Smooth muscle cell (in vitro differentiated cells): ENCODE measurements around the gene PGM1. TPM values are rescaled to one million over a fixed set of nuclear protein-coding genes. Genes with fewer than 3 reads are reported as not detected.

ENCODE experiments used
- DNase-seq: peaks from one replicate; lab custom pipeline; 2025; ENCODE audit not compliant: unreplicated experiment; lab: John Stamatoyannopoulos, UW
- H2AFZ ChIP-seq: fragments of 200-600 bp; sonication (generic); 2 replicates; pipeline ENCODE4 v1.6.0; 2016; ENCODE audit warnings: antibody characterized with exemption, low read depth, mild to moderate bottlenecking
- H3F3A ChIP-seq: fragments of 200-600 bp; sonication (generic); 2 replicates; pipeline ENCODE4 v1.6.0; 2017; ENCODE audit warnings: antibody characterized with exemption, low read depth
- H3K27ac ChIP-seq: fragments of 200-600 bp; sonication (generic); 2 replicates; pipeline ENCODE4 v1.5.1; 2016; ENCODE audit warnings: low read depth, mild to moderate bottlenecking
- H3K27me3 ChIP-seq: fragments of 200-600 bp; sonication (generic); 2 replicates; pipeline ENCODE4 v1.6.1; 2016; ENCODE audit warnings: low read depth, mild to moderate bottlenecking
- H3K36me3 ChIP-seq: fragments of 200-600 bp; sonication (generic); 2 replicates; pipeline ENCODE4 v1.5.1; 2016; ENCODE audit warnings: low read depth
- H3K4me1 ChIP-seq: fragments of 200-600 bp; sonication (generic); 2 replicates; pipeline ENCODE4 v1.5.1; 2016; ENCODE audit warnings: low read depth
- H3K4me2 ChIP-seq: fragments of 200-600 bp; sonication (generic); 2 replicates; pipeline ENCODE4 v1.6.0; 2016; ENCODE audit warnings: mild to moderate bottlenecking
- H3K4me3 ChIP-seq: fragments of 200-600 bp; sonication (generic); 2 replicates; pipeline ENCODE4 v1.5.1; 2016; ENCODE audit warnings: mild to moderate bottlenecking
- H3K79me2 ChIP-seq: fragments of 200-600 bp; sonication (generic); 2 replicates; pipeline ENCODE4 v1.6.0; 2016; ENCODE audit warnings: low read depth, mild to moderate bottlenecking
- H3K9ac ChIP-seq: fragments of 200-600 bp; sonication (generic); 2 replicates; pipeline ENCODE4 v1.6.0; 2016; ENCODE audit warnings: low read depth
- H3K9me3 ChIP-seq: fragments of 200-600 bp; sonication (generic); replicated peaks from 2 replicates; pipeline ENCODE4 v1.5.1; 2016; ENCODE audit warnings: low read depth
- H4K20me1 ChIP-seq: fragments of 200-600 bp; sonication (generic); 2 replicates; pipeline ENCODE4 v1.6.0; 2016; ENCODE audit warnings: low read depth
- CTCF ChIP-seq: fragments of 200-600 bp; sonication (generic); IDR thresholded peaks from 2 replicates; pipeline ENCODE4 v1.5.1; 2017; ENCODE audit warnings: borderline replicate concordance, mild to moderate bottlenecking, antibody characterized with exemption; ENCODE audit not compliant: insufficient read depth, poor library complexity, severe bottlenecking
- WGBS: methylation state at CpG from one replicate; pipeline ENCODE4 v1.1.7; 2016; ENCODE audit warnings: low lambda C conversion rate; 5-methylcytosine and 5-hydroxymethylcytosine counted together
- polyA plus RNA-seq: library from polyadenylated mRNA; unstranded; fragments of >200 nt; fragmentation: Nextera tagmentation; extraction: Ambion mirVana; gene quantifications from 2 replicates; pipeline ENCODE4 v1.2.1, GENCODE V29; 2016
- total RNA-seq: library from RNA; depleted of rRNA; stranded (reverse); fragments of >200 nt; gene quantifications from 2 replicates; pipeline ENCODE4 v1.2.3, GENCODE V29; 2014

Gene PGM1
- total and polyA plus RNA-seq, 2 experiments from 2014 or later = 72.7 to 87.6 TPM

DNA sequence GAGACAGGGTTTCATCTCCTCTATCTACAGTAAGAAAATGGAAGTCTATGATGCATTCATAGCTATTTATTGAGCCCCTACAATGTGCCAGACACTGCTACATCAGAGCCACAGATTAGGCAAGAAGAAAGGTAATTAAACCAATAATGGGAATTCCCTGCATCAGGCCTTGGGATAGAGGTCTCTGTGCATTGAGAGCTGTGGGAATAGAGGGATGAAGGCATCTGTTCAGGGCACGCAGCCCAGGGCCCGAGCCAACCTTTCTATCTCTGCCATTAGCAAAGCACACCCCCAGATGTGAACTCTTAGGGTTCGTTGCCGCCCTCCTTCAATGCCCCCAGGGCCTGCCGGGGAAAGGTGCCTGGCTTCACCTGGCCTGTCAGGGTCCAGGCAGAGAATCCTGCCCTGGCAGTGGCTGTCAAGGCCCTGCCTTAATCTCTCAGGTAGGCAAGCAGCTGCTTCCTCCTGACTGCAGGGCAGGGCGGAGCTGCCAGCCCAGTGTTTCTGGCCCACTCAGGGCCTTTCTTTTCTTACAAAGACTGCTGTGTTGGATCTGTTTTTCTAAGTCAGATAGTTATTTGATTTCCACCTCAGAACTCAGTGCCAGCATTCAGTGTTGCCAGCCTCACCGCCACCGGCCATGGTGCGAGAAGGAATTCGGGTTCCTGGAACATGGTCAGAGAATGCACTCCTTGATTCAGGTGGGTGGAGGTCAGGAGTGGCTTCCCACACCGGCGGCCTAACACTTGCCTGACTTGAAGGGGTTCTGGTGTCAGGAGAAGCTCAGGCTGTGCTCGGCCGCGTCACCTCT is 76.1 kb downstream of the PGM1 start:
- Histone ChIP-seq H3K9me3 (no peaks in the 10 kb centered on the region), H3K4me1 (no peaks in the 10 kb centered on the region), H3K4me2 (no peak overlapping the region), H3K27ac (no peak overlapping the region), H3K4me3 (no peak overlapping the region), H3F3A (no peaks in the 10 kb centered on the region), H3K79me2 (no peaks in the 10 kb centered on the region), H3K9ac (no peak overlapping the region), H2AFZ (no peak overlapping the region), H3K27me3 (no peaks in the 10 kb centered on the region), H3K36me3 (no peaks in the 10 kb centered on the region), H4K20me1 (no peaks in the 10 kb centered on the region)
- WGBS = 93% methylated on average over 15 of the region's 15 CpGs
- DNase-seq = no peak
- TF ChIP-seq CTCF = no peak

DNA sequence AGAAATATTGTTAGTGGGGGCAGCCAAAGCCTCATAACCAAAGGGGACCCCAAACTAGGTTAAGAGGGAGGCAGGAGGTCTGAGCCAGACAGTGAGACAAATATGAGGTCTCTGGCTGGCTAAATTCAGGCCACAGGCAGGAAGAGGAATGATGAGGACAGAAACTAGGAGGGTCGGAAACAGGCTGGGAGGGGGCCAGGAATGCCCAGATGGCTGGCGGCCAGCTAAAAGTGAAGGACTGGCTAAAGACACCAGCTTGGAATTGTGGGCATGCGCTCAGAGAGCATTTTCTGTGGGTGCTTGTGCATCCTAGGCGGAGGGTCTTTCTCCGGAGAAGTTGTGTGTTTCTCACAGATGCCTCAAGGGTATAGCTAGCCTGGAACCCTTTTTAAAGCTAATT is 77.0 kb downstream of the PGM1 start:
- no peak overlapping the region for H3K9ac ChIP-seq
- H3K9me3 ChIP-seq = no peaks in the 10 kb centered on the region
- H3K4me2 ChIP-seq = no peak overlapping the region
- no peak overlapping the region for H3K27ac ChIP-seq
- no peaks in the 10 kb centered on the region for H3F3A ChIP-seq
- no peaks in the 10 kb centered on the region for H3K27me3 ChIP-seq
- no peak for DNase-seq
- TF ChIP-seq CTCF = no peak
- H2AFZ ChIP-seq = no peak overlapping the region
- H3K79me2 ChIP-seq = no peaks in the 10 kb centered on the region
- 95% methylated on average over 5 of the region's 5 CpGs for WGBS
- no peak overlapping the region for H3K4me3 ChIP-seq
- no peaks in the 10 kb centered on the region for H4K20me1 ChIP-seq
- H3K4me1 ChIP-seq = no peaks in the 10 kb centered on the region
- no peaks in the 10 kb centered on the region for H3K36me3 ChIP-seq

DNA sequence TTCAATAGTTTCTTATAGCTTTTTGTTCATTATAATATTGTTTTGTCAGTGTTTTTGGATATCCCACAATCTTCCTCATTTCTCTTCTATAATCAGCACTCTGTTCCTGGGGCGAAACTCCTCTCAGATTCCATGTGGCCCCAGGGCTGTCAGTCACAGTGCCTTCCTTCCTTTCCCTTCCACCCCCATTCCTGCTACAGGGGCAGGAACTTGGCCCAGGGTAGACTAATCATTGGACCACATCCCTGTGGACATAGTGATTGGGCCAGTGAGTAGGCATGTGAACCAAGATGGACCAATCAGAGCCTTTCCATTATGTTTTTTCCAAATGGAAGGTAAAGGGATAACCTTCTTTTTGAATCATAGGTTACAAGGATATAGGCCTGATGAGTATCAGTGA is 78.3 kb downstream of the PGM1 start:
- Histone ChIP-seq H3K9ac (no peak overlapping the region), H3K9me3 (no peaks in the 10 kb centered on the region), H3K27me3 (no peaks in the 10 kb centered on the region), H3F3A (no peaks in the 10 kb centered on the region), H3K36me3 (no peaks in the 10 kb centered on the region), H3K4me2 (no peak overlapping the region), H3K4me3 (no peak overlapping the region), H3K79me2 (no peaks in the 10 kb centered on the region), H3K4me1 (no peaks in the 10 kb centered on the region), H3K27ac (no peak overlapping the region), H4K20me1 (no peaks in the 10 kb centered on the region), H2AFZ (no peak overlapping the region)
- no peak for DNase-seq
- 100% methylated on average over 1 of the region's 1 CpG for WGBS
- TF ChIP-seq CTCF = no peak

- Histone ChIP-seq H3K79me2 (no peaks in the 10 kb centered on the region), H3K4me3 (no peak overlapping the region), H2AFZ (no peak overlapping the region), H3F3A (no peaks in the 10 kb centered on the region), H3K9me3 (no peaks in the 10 kb centered on the region), H4K20me1 (no peaks in the 10 kb centered on the region), H3K27me3 (no peaks in the 10 kb centered on the region), H3K36me3 (no peaks in the 10 kb centered on the region), H3K4me2 (no peak overlapping the region), H3K4me1 (no peaks in the 10 kb centered on the region), H3K27ac (no peak overlapping the region), H3K9ac (no peak overlapping the region)
- DNase-seq = no peak
- 36% methylated on average over 9 of the region's 9 CpGs for WGBS
- peak; percentile 81 for TF ChIP-seq CTCF
These were observed 81.1 kb downstream of the PGM1 start for GRCh38 chr1:63674238-63674864.
